Measurements from ENCODE around the gene NR5A2.

- TF ChIP-seq EZH2phosphoT487 (IDR thresholded peaks at IDR 0.05) = peak; percentile 93
- TF ChIP-seq CTCF (IDR thresholded peaks at IDR 0.05) = no peak
- TF ChIP-seq EZH2 (IDR thresholded peaks at IDR 0.05) = peak; percentile 94
These were observed 15.2 kb downstream of the NR5A2 start for GRCh38 chr1:200042552-200043335.

Data from neural progenitor cell (in vitro differentiated cells).